ENCODE measurements around the gene BHLHA9. TPM values are rescaled to one million over a fixed set of nuclear protein-coding genes. Genes with fewer than 3 reads are reported as not detected.
"Not testable (repeated sequence)": the region's sequence is repeated elsewhere in the genome, so short reads cannot be mapped to it uniquely, and the experiment has no call there.

BHLHA9 gene
- total RNA-seq, 4 donors from 2014 or later: not detected

GRCh38 chr17:1232331-1232730 is 37.9 kb upstream of the BHLHA9 start:
- no peak for ATAC-seq
- DNase-seq: no peak
- H3K27me3 ChIP-seq: peaks cover 43 to 47% (median 45%) of the 10 kb centered on the region in 3 donors
- no peak overlapping the region for H3K4me3 ChIP-seq
- no peaks in the 10 kb centered on the region for H3K36me3 ChIP-seq
- no peaks in the 10 kb centered on the region for H3K9me3 ChIP-seq
- in situ Hi-C loops (cut with MboI; ENCODE audit: low sequenced_read_pairs in 4 of 4): no loop called here
- H3K4me1 ChIP-seq: peaks cover 0 to 6% of the 10 kb centered on the region in 2 donors
- H3K27ac ChIP-seq: no peak overlapping the region
- intact Hi-C loops (cut with DNase I; ENCODE audit: low total_unique reads): no loop called here
- TF ChIP-seq POLR2A (IDR thresholded peaks at IDR 0.05): no peak
- TF ChIP-seq CTCF (IDR thresholded peaks at IDR 0.05 in 4 of 5, conservative IDR thresholded peaks at IDR 0.05 in 1 of 5): no peak

GRCh38 chr17:1232786-1233185 is 37.5 kb upstream of the BHLHA9 start:
- DNase-seq (no peak), ATAC-seq (no peak)
- Histone ChIP-seq H3K36me3 (no peaks in the 10 kb centered on the region), H3K4me3 (no peak overlapping the region), H3K4me1 (peaks cover 0 to 6% of the 10 kb centered on the region in 2 donors), H3K27me3 (peaks cover 38 to 43% (median 41%) of the 10 kb centered on the region in 3 donors), H3K9me3 (no peaks in the 10 kb centered on the region), H3K27ac (no peak overlapping the region)
- TF ChIP-seq POLR2A (IDR thresholded peaks at IDR 0.05): no peak
- no peak for TF ChIP-seq CTCF (IDR thresholded peaks at IDR 0.05 in 4 of 5, conservative IDR thresholded peaks at IDR 0.05 in 1 of 5)
- intact Hi-C loops (cut with DNase I; ENCODE audit: low total_unique reads) (no loop called here), in situ Hi-C loops (cut with MboI; ENCODE audit: low sequenced_read_pairs in 4 of 4) (no loop called here)

DNA sequence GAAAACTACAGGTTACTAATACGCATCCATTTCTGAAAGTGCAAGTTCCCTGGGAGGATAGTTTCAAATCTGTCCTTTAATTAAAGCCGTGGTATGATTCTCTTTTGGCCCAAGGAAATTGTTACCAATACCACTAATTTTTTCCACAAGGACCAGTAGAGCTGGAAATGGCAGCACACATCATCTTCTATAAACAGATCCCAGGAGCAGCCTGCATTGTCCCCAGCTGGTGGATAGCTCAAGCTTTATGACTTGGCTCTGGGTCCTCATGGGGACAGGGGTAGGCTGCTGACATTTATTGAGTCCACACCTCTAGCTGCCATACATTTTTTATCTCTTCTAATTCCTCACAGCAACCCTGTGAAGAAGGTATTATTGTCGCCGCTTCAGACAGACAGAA is 35.8 kb upstream of the BHLHA9 start:
- intact Hi-C loops (cut with DNase I; ENCODE audit: low total_unique reads): no loop called here
- in situ Hi-C loops (cut with MboI; ENCODE audit: low sequenced_read_pairs in 4 of 4): no loop called here
- peaks cover 0 to 6% of the 10 kb centered on the region in 2 donors for H3K4me1 ChIP-seq
- no peaks in the 10 kb centered on the region for H3K9me3 ChIP-seq
- TF ChIP-seq CTCF (IDR thresholded peaks at IDR 0.05 in 4 of 5, conservative IDR thresholded peaks at IDR 0.05 in 1 of 5) (no peak), POLR2A (IDR thresholded peaks at IDR 0.05) (no peak)
- DNase-seq: no peak
- peak in 1 of 2 donors; percentile 44 for ATAC-seq
- H3K36me3 ChIP-seq: no peaks in the 10 kb centered on the region
- H3K27me3 ChIP-seq: peaks cover 25 to 30% (median 29%) of the 10 kb centered on the region in 3 donors
- H3K27ac ChIP-seq: no peak overlapping the region
- no peak overlapping the region for H3K4me3 ChIP-seq

GRCh38 chr17:1237471-1237870 is 32.8 kb upstream of the BHLHA9 start:
- H3K4me3 ChIP-seq: no peak overlapping the region
- TF ChIP-seq CTCF (IDR thresholded peaks at IDR 0.05 in 4 of 5, conservative IDR thresholded peaks at IDR 0.05 in 1 of 5) (no peak), POLR2A (IDR thresholded peaks at IDR 0.05) (no peak)
- in situ Hi-C loops (cut with MboI; ENCODE audit: low sequenced_read_pairs in 4 of 4): no loop called here
- no peak for DNase-seq
- peaks cover 0 to 2% (median 2%) of the 10 kb centered on the region in 3 donors for H3K27me3 ChIP-seq
- no peak for ATAC-seq
- peaks cover 0 to 12% of the 10 kb centered on the region in 2 donors for H3K4me1 ChIP-seq
- H3K27ac ChIP-seq: no peak overlapping the region
- H3K9me3 ChIP-seq: no peaks in the 10 kb centered on the region
- intact Hi-C loops (cut with DNase I; ENCODE audit: low total_unique reads): no loop called here
- no peaks in the 10 kb centered on the region for H3K36me3 ChIP-seq

DNA sequence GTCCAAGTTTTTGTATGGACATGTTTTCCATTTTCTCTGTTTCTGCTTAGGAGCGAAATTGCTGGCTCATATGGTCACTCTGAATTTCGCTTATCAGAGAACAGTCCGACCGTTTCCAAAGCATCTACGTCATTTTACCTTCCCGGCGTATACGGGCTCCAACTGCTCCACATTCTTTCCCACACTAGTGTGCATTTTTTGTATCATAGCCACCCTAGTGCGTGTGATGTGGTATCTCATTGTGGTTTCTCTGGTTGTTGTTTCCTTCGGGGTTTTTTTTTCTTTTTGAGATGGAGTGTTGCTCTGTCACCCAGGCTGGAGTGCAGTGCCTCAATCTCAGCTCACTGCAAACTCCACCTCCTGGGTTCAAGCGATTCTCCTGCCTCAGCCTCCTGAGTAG is 31.0 kb upstream of the BHLHA9 start:
- in situ Hi-C loops (cut with MboI; ENCODE audit: low sequenced_read_pairs in 4 of 4) (no loop called here), intact Hi-C loops (cut with DNase I; ENCODE audit: low total_unique reads) (no loop called here)
- H3K36me3 ChIP-seq: no peaks in the 10 kb centered on the region
- DNase-seq: no peak
- no peaks in the 10 kb centered on the region for H3K9me3 ChIP-seq
- no peak for ATAC-seq
- H3K4me3 ChIP-seq: no peak overlapping the region
- TF ChIP-seq CTCF (IDR thresholded peaks at IDR 0.05 in 4 of 5, conservative IDR thresholded peaks at IDR 0.05 in 1 of 5) (no peak), POLR2A (IDR thresholded peaks at IDR 0.05) (no peak)
- no peak overlapping the region for H3K27ac ChIP-seq
- H3K4me1 ChIP-seq: peaks cover 0 to 10% of the 10 kb centered on the region in 2 donors
- no peaks in the 10 kb centered on the region for H3K27me3 ChIP-seq

GRCh38 chr17:1240426-1240825 is 29.8 kb upstream of the BHLHA9 start:
- ATAC-seq; H3K9me3 ChIP-seq; intact Hi-C loops (cut with DNase I; ENCODE audit: low total_unique reads); in situ Hi-C loops (cut with MboI; ENCODE audit: low sequenced_read_pairs in 4 of 4); H3K4me3 ChIP-seq; H3K36me3 ChIP-seq; H3K27me3 ChIP-seq; H3K27ac ChIP-seq; DNase-seq; H3K4me1 ChIP-seq: not testable (repeated sequence)

All from gastrocnemius medialis (tissue), 4 donors.